GM18520 (cell line): Measurements from ENCODE around the gene RBM44.
"Not testable (repeated sequence)": the region's sequence is repeated elsewhere in the genome, so short reads cannot be mapped to it uniquely, and the experiment has no call there.

Source experiments
- ATAC-seq: cut with Tn5 transposase; IDR thresholded peaks from one replicate; pipeline ENCODE4 v1.9.1; 2021; ENCODE audit not compliant: unreplicated experiment

RBM44 gene

GRCh38 chr2:237841051-237841450 is 42.5 kb downstream of the RBM44 start:
- ATAC-seq: no peak

- not testable (repeated sequence) for ATAC-seq
These were observed 50.4 kb downstream of the RBM44 start for GRCh38 chr2:237848940-237849339.

GRCh38 chr2:237854295-237854694 is 55.7 kb downstream of the RBM44 start:
- no peak for ATAC-seq

GRCh38 chr2:237857791-237858190 is 59.2 kb downstream of the RBM44 start:
- ATAC-seq: no peak

GRCh38 chr2:237858294-237859081 is 59.9 kb downstream of the RBM44 start:
- ATAC-seq: no peak

GRCh38 chr2:237859082-237859433 is 60.5 kb downstream of the RBM44 start:
- no peak for ATAC-seq

- no peak for ATAC-seq
These were observed 61.1 kb downstream of the RBM44 start, which contains the start of gene RAMP1 for GRCh38 chr2:237859533-237860272. Gene RAMP1, plus strand, starts transcription at chr2:237859623. Its CDS starts 53 bp downstream, at chr2:237859676.

- no peak for ATAC-seq
These were observed 61.8 kb downstream of the RBM44 start for GRCh38 chr2:237860273-237860935.

GRCh38 chr2:237861875-237862527 is 63.4 kb downstream of the RBM44 start:
- no peak for ATAC-seq

GRCh38 chr2:237862528-237862895 is 63.9 kb downstream of the RBM44 start:
- ATAC-seq: no peak

GRCh38 chr2:237863102-237863511 is 64.5 kb downstream of the RBM44 start:
- no peak for ATAC-seq

- ATAC-seq: no peak
These were observed 65.3 kb downstream of the RBM44 start for GRCh38 chr2:237863689-237864443.

GRCh38 chr2:237864444-237864931 is 65.9 kb downstream of the RBM44 start:
- no peak for ATAC-seq

GRCh38 chr2:237864940-237865622 is 66.5 kb downstream of the RBM44 start:
- ATAC-seq: no peak

GRCh38 chr2:237865623-237866041 is 67.1 kb downstream of the RBM44 start:
- ATAC-seq: no peak

GRCh38 chr2:237866101-237866621 is 67.6 kb downstream of the RBM44 start:
- ATAC-seq: no peak

- ATAC-seq: no peak
These were observed 68.9 kb downstream of the RBM44 start for GRCh38 chr2:237867465-237867864.

GRCh38 chr2:237868074-237868473 is 69.5 kb downstream of the RBM44 start:
- ATAC-seq: not testable (repeated sequence)

GRCh38 chr2:237868631-237869342 is 70.2 kb downstream of the RBM44 start:
- ATAC-seq: no peak
